H1 (cell line): ENCODE measurements around the gene RSBN1. TPM values are rescaled to one million over a fixed set of nuclear protein-coding genes. Genes with fewer than 3 reads are reported as not detected.

Experiments
- POLR2AphosphoS5 ChIP-seq: IDR thresholded peaks from 2 replicates; pipeline ENCODE4 v1.6.1; 2011; ENCODE audit warnings: low read depth, low read length
- polyA plus RNA-seq, 7 experiments: library from polyadenylated mRNA; depleted of rRNA in 3 of 7; stranded (reverse) in 5 of 7; unstranded in 2 of 7; fragments of >200 nt in 5 of 7; fragments of 200-250 nt in 2 of 7; gene quantifications; 1 replicate in 5 of 7; 2 replicates in 1 of 7; 4 replicates in 1 of 7; pipeline versions ENCODE4 v1.2.1 to v1.2.3, GENCODE V29; 2011 to 2013; ENCODE audit warnings: missing spikeins in 2 of 7, mixed read lengths in 2 of 7
- total RNA-seq: library from RNA; stranded (reverse); fragmentation: NEBNext Ultra II Directional; extraction: Animal tissue kit (Norgen Biotek cat#: 25700); gene quantifications from 2 replicates; pipeline ENCODE4 v1.2.1, GENCODE V29; 2021
- TF ChIP-seq, protein P1 (sequence below): fragments of 300-600 bp; sonication (generic); IDR thresholded peaks from 2 replicates; pipeline ENCODE4 v1.7.1; 2012; ENCODE audit warnings: low read length, moderate library complexity, mild to moderate bottlenecking, inconsistent platforms; ENCODE audit not compliant: insufficient replicate concordance

Gene RSBN1
- total and polyA plus RNA-seq, 2 of the 8 experiments (the other 6 are each of a cell fraction or from before 2014, with no cell fraction given) = 4.2 to 17.6 TPM

DNA sequence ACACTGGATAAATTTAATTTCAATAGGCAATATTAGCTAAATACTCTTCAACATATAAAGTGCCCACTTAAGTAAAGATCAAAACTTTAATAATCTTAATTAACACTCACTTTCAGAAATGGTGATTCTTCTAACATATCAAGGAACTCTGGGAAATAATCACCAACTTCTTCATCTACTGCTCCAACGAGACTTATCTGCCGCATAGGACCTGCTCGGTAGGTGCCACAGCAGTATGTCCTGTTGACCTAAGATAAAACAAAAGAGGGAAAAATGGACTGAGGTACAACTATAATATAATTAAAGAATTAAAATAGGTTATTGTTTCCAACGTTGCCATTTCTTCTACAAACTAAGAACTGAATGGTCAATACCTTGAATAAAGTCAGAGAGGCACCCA lies 34.7 kb downstream of the RSBN1 start (continued):
- TF ChIP-seq, protein P1, sequence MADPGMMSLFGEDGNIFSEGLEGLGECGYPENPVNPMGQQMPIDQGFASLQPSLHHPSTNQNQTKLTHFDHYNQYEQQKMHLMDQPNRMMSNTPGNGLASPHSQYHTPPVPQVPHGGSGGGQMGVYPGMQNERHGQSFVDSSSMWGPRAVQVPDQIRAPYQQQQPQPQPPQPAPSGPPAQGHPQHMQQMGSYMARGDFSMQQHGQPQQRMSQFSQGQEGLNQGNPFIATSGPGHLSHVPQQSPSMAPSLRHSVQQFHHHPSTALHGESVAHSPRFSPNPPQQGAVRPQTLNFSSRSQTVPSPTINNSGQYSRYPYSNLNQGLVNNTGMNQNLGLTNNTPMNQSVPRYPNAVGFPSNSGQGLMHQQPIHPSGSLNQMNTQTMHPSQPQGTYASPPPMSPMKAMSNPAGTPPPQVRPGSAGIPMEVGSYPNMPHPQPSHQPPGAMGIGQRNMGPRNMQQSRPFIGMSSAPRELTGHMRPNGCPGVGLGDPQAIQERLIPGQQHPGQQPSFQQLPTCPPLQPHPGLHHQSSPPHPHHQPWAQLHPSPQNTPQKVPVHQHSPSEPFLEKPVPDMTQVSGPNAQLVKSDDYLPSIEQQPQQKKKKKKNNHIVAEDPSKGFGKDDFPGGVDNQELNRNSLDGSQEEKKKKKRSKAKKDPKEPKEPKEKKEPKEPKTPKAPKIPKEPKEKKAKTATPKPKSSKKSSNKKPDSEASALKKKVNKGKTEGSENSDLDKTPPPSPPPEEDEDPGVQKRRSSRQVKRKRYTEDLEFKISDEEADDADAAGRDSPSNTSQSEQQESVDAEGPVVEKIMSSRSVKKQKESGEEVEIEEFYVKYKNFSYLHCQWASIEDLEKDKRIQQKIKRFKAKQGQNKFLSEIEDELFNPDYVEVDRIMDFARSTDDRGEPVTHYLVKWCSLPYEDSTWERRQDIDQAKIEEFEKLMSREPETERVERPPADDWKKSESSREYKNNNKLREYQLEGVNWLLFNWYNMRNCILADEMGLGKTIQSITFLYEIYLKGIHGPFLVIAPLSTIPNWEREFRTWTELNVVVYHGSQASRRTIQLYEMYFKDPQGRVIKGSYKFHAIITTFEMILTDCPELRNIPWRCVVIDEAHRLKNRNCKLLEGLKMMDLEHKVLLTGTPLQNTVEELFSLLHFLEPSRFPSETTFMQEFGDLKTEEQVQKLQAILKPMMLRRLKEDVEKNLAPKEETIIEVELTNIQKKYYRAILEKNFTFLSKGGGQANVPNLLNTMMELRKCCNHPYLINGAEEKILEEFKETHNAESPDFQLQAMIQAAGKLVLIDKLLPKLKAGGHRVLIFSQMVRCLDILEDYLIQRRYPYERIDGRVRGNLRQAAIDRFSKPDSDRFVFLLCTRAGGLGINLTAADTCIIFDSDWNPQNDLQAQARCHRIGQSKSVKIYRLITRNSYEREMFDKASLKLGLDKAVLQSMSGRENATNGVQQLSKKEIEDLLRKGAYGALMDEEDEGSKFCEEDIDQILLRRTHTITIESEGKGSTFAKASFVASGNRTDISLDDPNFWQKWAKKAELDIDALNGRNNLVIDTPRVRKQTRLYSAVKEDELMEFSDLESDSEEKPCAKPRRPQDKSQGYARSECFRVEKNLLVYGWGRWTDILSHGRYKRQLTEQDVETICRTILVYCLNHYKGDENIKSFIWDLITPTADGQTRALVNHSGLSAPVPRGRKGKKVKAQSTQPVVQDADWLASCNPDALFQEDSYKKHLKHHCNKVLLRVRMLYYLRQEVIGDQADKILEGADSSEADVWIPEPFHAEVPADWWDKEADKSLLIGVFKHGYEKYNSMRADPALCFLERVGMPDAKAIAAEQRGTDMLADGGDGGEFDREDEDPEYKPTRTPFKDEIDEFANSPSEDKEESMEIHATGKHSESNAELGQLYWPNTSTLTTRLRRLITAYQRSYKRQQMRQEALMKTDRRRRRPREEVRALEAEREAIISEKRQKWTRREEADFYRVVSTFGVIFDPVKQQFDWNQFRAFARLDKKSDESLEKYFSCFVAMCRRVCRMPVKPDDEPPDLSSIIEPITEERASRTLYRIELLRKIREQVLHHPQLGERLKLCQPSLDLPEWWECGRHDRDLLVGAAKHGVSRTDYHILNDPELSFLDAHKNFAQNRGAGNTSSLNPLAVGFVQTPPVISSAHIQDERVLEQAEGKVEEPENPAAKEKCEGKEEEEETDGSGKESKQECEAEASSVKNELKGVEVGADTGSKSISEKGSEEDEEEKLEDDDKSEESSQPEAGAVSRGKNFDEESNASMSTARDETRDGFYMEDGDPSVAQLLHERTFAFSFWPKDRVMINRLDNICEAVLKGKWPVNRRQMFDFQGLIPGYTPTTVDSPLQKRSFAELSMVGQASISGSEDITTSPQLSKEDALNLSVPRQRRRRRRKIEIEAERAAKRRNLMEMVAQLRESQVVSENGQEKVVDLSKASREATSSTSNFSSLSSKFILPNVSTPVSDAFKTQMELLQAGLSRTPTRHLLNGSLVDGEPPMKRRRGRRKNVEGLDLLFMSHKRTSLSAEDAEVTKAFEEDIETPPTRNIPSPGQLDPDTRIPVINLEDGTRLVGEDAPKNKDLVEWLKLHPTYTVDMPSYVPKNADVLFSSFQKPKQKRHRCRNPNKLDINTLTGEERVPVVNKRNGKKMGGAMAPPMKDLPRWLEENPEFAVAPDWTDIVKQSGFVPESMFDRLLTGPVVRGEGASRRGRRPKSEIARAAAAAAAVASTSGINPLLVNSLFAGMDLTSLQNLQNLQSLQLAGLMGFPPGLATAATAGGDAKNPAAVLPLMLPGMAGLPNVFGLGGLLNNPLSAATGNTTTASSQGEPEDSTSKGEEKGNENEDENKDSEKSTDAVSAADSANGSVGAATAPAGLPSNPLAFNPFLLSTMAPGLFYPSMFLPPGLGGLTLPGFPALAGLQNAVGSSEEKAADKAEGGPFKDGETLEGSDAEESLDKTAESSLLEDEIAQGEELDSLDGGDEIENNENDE = no peak
- TF ChIP-seq POLR2AphosphoS5 = no peak
